ENCODE results near the gene THSD4. TPM values are rescaled to one million over a fixed set of nuclear protein-coding genes. Genes with fewer than 3 reads are reported as not detected.

The THSD4 gene
- polyA plus RNA-seq, 1 donor from 2014 or later, result 0.46 TPM

- Histone ChIP-seq H3K27ac (ENCODE audit: low read length) (no peak overlapping the region), H3F3A (ENCODE audit: insufficient read depth, low read length, poor library complexity, severe bottlenecking) (no peaks in the 10 kb centered on the region), H3K4me2 (ENCODE audit: low read length) (no peak overlapping the region), H3K9me2 (ENCODE audit: insufficient read depth, low read length) (no peaks in the 10 kb centered on the region), H4K20me1 (ENCODE audit: insufficient read depth) (no peaks in the 10 kb centered on the region), H3K9ac (ENCODE audit: low read length) (no peak overlapping the region), H2AFZ (ENCODE audit: low read depth, low read length) (no peak overlapping the region), H3K36me3 (ENCODE audit: insufficient read depth, low read length) (no peaks in the 10 kb centered on the region), H3K79me2 (replicated peaks; ENCODE audit: insufficient read depth, low read length) (no peaks in the 10 kb centered on the region), H3K4me3 (ENCODE audit: low read length) (no peak overlapping the region), H3K9me3 (ENCODE audit: low read length) (no peaks in the 10 kb centered on the region), H3K27me3 (ENCODE audit: insufficient read depth, low read depth, low read length) (no peaks in the 10 kb centered on the region)
- TF ChIP-seq, protein P1, sequence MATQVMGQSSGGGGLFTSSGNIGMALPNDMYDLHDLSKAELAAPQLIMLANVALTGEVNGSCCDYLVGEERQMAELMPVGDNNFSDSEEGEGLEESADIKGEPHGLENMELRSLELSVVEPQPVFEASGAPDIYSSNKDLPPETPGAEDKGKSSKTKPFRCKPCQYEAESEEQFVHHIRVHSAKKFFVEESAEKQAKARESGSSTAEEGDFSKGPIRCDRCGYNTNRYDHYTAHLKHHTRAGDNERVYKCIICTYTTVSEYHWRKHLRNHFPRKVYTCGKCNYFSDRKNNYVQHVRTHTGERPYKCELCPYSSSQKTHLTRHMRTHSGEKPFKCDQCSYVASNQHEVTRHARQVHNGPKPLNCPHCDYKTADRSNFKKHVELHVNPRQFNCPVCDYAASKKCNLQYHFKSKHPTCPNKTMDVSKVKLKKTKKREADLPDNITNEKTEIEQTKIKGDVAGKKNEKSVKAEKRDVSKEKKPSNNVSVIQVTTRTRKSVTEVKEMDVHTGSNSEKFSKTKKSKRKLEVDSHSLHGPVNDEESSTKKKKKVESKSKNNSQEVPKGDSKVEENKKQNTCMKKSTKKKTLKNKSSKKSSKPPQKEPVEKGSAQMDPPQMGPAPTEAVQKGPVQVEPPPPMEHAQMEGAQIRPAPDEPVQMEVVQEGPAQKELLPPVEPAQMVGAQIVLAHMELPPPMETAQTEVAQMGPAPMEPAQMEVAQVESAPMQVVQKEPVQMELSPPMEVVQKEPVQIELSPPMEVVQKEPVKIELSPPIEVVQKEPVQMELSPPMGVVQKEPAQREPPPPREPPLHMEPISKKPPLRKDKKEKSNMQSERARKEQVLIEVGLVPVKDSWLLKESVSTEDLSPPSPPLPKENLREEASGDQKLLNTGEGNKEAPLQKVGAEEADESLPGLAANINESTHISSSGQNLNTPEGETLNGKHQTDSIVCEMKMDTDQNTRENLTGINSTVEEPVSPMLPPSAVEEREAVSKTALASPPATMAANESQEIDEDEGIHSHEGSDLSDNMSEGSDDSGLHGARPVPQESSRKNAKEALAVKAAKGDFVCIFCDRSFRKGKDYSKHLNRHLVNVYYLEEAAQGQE (IDR thresholded peaks at IDR 0.05; ENCODE audit: borderline replicate concordance), result no peak
- TF ChIP-seq SMC3 (conservative IDR thresholded peaks at IDR 0.05; ENCODE audit: poor library complexity) (no peak), RAD21 (conservative IDR thresholded peaks at IDR 0.05) (no peak), POLR2AphosphoS5 (IDR thresholded peaks at IDR 0.05) (no peak), CTCF (IDR thresholded peaks at IDR 0.05; ENCODE audit: poor library complexity, severe bottlenecking) (no peak), EZH2 (IDR thresholded peaks at IDR 0.05; ENCODE audit: borderline replicate concordance, insufficient read depth, low read length, poor library complexity, severe bottlenecking) (no peak), MXI1 (conservative IDR thresholded peaks at IDR 0.05; ENCODE audit: poor library complexity, severe bottlenecking) (no peak), TAF1 (IDR thresholded peaks at IDR 0.05; ENCODE audit: low read depth) (no peak), EP300 (conservative IDR thresholded peaks at IDR 0.05; ENCODE audit: poor library complexity, severe bottlenecking) (no peak)
These were observed 543.8 kb downstream of the THSD4 start for GRCh38 chr15:71658827-71659729.

- H3K9me3 ChIP-seq (ENCODE audit: low read length), result no peaks in the 10 kb centered on the region
- no peak overlapping the region for H2AFZ ChIP-seq (ENCODE audit: low read depth, low read length)
- no peak overlapping the region for H3K4me3 ChIP-seq (ENCODE audit: low read length)
- no peak overlapping the region for H3K4me2 ChIP-seq (ENCODE audit: low read length)
- H3K9ac ChIP-seq (ENCODE audit: low read length), result no peak overlapping the region
- no peaks in the 10 kb centered on the region for H3F3A ChIP-seq (ENCODE audit: insufficient read depth, low read length, poor library complexity, severe bottlenecking)
- H3K79me2 ChIP-seq (replicated peaks; ENCODE audit: insufficient read depth, low read length), result no peaks in the 10 kb centered on the region
- H3K27ac ChIP-seq (ENCODE audit: low read length), result no peak overlapping the region
- no peaks in the 10 kb centered on the region for H3K9me2 ChIP-seq (ENCODE audit: insufficient read depth, low read length)
- no peaks in the 10 kb centered on the region for H4K20me1 ChIP-seq (ENCODE audit: insufficient read depth)
- H3K27me3 ChIP-seq (ENCODE audit: insufficient read depth, low read depth, low read length), result no peaks in the 10 kb centered on the region
- TF ChIP-seq POLR2AphosphoS5 (IDR thresholded peaks at IDR 0.05), result no peak
- no peak for TF ChIP-seq SMC3 (conservative IDR thresholded peaks at IDR 0.05; ENCODE audit: poor library complexity)
- TF ChIP-seq RAD21 (conservative IDR thresholded peaks at IDR 0.05), result no peak
- no peak for TF ChIP-seq EP300 (conservative IDR thresholded peaks at IDR 0.05; ENCODE audit: poor library complexity, severe bottlenecking)
- no peak for TF ChIP-seq MXI1 (conservative IDR thresholded peaks at IDR 0.05; ENCODE audit: poor library complexity, severe bottlenecking)
- TF ChIP-seq, protein P1 (IDR thresholded peaks at IDR 0.05; ENCODE audit: borderline replicate concordance), result no peak
- no peak for TF ChIP-seq CTCF (IDR thresholded peaks at IDR 0.05; ENCODE audit: poor library complexity, severe bottlenecking)
- TF ChIP-seq TAF1 (IDR thresholded peaks at IDR 0.05; ENCODE audit: low read depth), result no peak
- no peak for TF ChIP-seq EZH2 (IDR thresholded peaks at IDR 0.05; ENCODE audit: borderline replicate concordance, insufficient read depth, low read length, poor library complexity, severe bottlenecking)
- H3K36me3 ChIP-seq (ENCODE audit: insufficient read depth, low read length), result no peaks in the 10 kb centered on the region
These were observed 544.4 kb downstream of the THSD4 start for GRCh38 chr15:71659730-71660067.

All from neural cell (in vitro differentiated cells).